A549 (cell line): ENCODE measurements around the gene POLD2. TPM values are rescaled to one million over a fixed set of nuclear protein-coding genes. Genes with fewer than 3 reads are reported as not detected.

Experiments used
- ATAC-seq, 2 experiments: fragments of 200-7000 bp in 1 of 2; fragments of >200 bp in 1 of 2; cut with Nextera tagmentation in 1 of 2; cut with Tn5 transposase in 1 of 2; 3 replicates each; pipeline versions ENCODE4 v1.8.0 to v1.9.1; 2018 to 2020; ENCODE audit warnings: mild to moderate bottlenecking in 1 of 2, moderate library complexity in 1 of 2
- CTCF ChIA-PET: fragments of 300-600 bp; sonication (Branson Sonifier 250); formaldehyde crosslinking; extraction: SDS; loops from one replicate; lab custom pipeline; 2021; ENCODE audit warnings: antibody characterized with exemption, inconsistent platforms; lab: Yijun Ruan, JAX
- POLR2A ChIA-PET: fragments of 350-600 bp; formaldehyde crosslinking; extraction: SDS; loops from one replicate; lab custom pipeline; 2021; ENCODE audit warnings: antibody characterized with exemption, inconsistent platforms; lab: Yijun Ruan, JAX
- DNase-seq, 2 experiments: peaks; one replicate each; pipeline versions ENCODE4 v3.0.0 to v3.0.0-alpha.2; 2011 to 2016; ENCODE audit warnings: low read depth in 1 of 2, low spot score in 1 of 2
- FAIRE-seq: peaks from 2 replicates; lab custom pipeline; 2011; peaks lifted over from hg19 to GRCh38; lab: Jason Lieb, UNC
- H3K27ac ChIP-seq, 2 experiments: fragments of >200 bp; sonication (Bioruptor Twin); formaldehyde crosslinking; 3 replicates each; pipeline ENCODE4 v1.5.1; 2016 to 2017
- H3K4me1 ChIP-seq: fragments of >200 bp; sonication (Bioruptor Twin); formaldehyde crosslinking; 3 replicates; pipeline ENCODE4 v1.6.1; 2016
- H3K4me2 ChIP-seq: fragments of >200 bp; sonication (Bioruptor Twin); formaldehyde crosslinking; 3 replicates; pipeline ENCODE4 v1.6.1; 2016
- H3K4me3 ChIP-seq: fragments of >200 bp; sonication (Bioruptor Twin); formaldehyde crosslinking; 3 replicates; pipeline ENCODE4 v1.5.1; 2016
- H3K9me3 ChIP-seq: fragments of >200 bp; sonication (Bioruptor Twin); formaldehyde crosslinking; 3 replicates; pipeline ENCODE4 v1.6.1; 2016
- ATOH8 ChIP-seq: fragments of 250-450 bp; sonication (Bioruptor Pico); IDR thresholded peaks from 2 replicates; pipeline ENCODE4 v1.5.0; 2020; ENCODE audit warnings: low read depth, mild to moderate bottlenecking, moderate library complexity
- BHLHE40 ChIP-seq: IDR thresholded peaks from 2 replicates; pipeline ENCODE4 v1.6.1; 2012; ENCODE audit warnings: low read depth, low read length, inconsistent platforms
- CBX8 ChIP-seq: fragments of 200-600 bp; sonication (generic); IDR thresholded peaks from 2 replicates; pipeline ENCODE4 v1.6.1; 2016
- CHD4 ChIP-seq: fragments of 200-600 bp; sonication (generic); IDR thresholded peaks from 2 replicates; pipeline ENCODE4 v1.6.1; 2016; ENCODE audit warnings: antibody characterized with exemption, mild to moderate bottlenecking, borderline replicate concordance
- EHMT2 ChIP-seq: fragments of 200-600 bp; sonication (generic); IDR thresholded peaks from 2 replicates; pipeline ENCODE4 v1.6.1; 2016; ENCODE audit warnings: antibody characterized with exemption, low read depth, mild to moderate bottlenecking, moderate library complexity
- ELK1 ChIP-seq: fragments of 150-350 bp; IDR thresholded peaks from 2 replicates; pipeline ENCODE4 v1.6.1; 2014; ENCODE audit warnings: low read depth, mild to moderate bottlenecking, low read length
- EP300 ChIP-seq, 2 experiments: fragments of >200 bp; sonication (Bioruptor Twin); formaldehyde crosslinking; IDR thresholded peaks; 2 replicates in 1 of 2; 3 replicates in 1 of 2; pipeline ENCODE4 v1.6.1; 2016 to 2017
- FOSB ChIP-seq: fragments of 250-450 bp; sonication (Bioruptor Pico); IDR thresholded peaks from 2 replicates; pipeline ENCODE4 v1.5.0; 2020; ENCODE audit warnings: mild to moderate bottlenecking, moderate library complexity
- FOSL2 ChIP-seq, 2 experiments: fragments of 450-650 bp in 1 of 2; fragments of >200 bp in 1 of 2; sonication (Bioruptor Twin) in 1 of 2; formaldehyde crosslinking; IDR thresholded peaks; 2 replicates each; pipeline versions ENCODE4 v1.5.0 to v1.6.1; 2016 to 2020; ENCODE audit warnings: mild to moderate bottlenecking in 1 of 2, moderate library complexity in 1 of 2
- FOXS1 ChIP-seq: fragments of 250-450 bp; sonication (Bioruptor Pico); IDR thresholded peaks from 2 replicates; pipeline ENCODE4 v1.5.0; 2020; ENCODE audit warnings: mild to moderate bottlenecking, moderate library complexity
- HDAC2 ChIP-seq: fragments of 200-600 bp; sonication (generic); IDR thresholded peaks from 2 replicates; pipeline ENCODE4 v1.6.1; 2016
- HES2 ChIP-seq: fragments of >200 bp; sonication (Bioruptor Twin); formaldehyde crosslinking; IDR thresholded peaks from 2 replicates; pipeline ENCODE4 v1.6.1; 2016
- HMGXB4 ChIP-seq: fragments of 250-450 bp; sonication (Bioruptor Pico); IDR thresholded peaks from 2 replicates; pipeline ENCODE4 v1.5.0; 2021; ENCODE audit warnings: mild to moderate bottlenecking, moderate library complexity, borderline replicate concordance
- HOXA7 ChIP-seq: fragments of 250-450 bp; sonication (Bioruptor Pico); IDR thresholded peaks from 2 replicates; pipeline ENCODE4 v1.5.0; 2020; ENCODE audit warnings: mild to moderate bottlenecking, moderate library complexity
- HOXB13 ChIP-seq: fragments of 250-450 bp; sonication (Bioruptor Pico); IDR thresholded peaks from 2 replicates; pipeline ENCODE4 v1.5.0; 2020; ENCODE audit warnings: low read depth, mild to moderate bottlenecking, moderate library complexity
- HOXB5 ChIP-seq: fragments of 250-450 bp; sonication (Bioruptor Pico); IDR thresholded peaks from 2 replicates; pipeline ENCODE4 v1.5.0; 2020; ENCODE audit warnings: mild to moderate bottlenecking, moderate library complexity
- JUN ChIP-seq, 2 experiments: fragments of >200 bp; sonication (Bioruptor Twin); formaldehyde crosslinking; IDR thresholded peaks; 2 replicates in 1 of 2; 3 replicates in 1 of 2; pipeline ENCODE4 v1.6.1; 2016 to 2017
- KDM1A ChIP-seq: fragments of 200-600 bp; sonication (generic); IDR thresholded peaks from 2 replicates; pipeline ENCODE4 v1.6.1; 2016; ENCODE audit warnings: low read depth, mild to moderate bottlenecking
- KDM5A ChIP-seq: fragments of 200-600 bp; sonication (generic); IDR thresholded peaks from 2 replicates; pipeline ENCODE4 v1.6.1; 2016; ENCODE audit warnings: antibody characterized with exemption, mild to moderate bottlenecking
- MAX ChIP-seq: IDR thresholded peaks from 2 replicates; pipeline ENCODE4 v1.6.1; 2012
- MAZ ChIP-seq: fragments of 150-350 bp; IDR thresholded peaks from 2 replicates; pipeline ENCODE4 v1.6.1; 2014; ENCODE audit warnings: antibody characterized with exemption, low read depth, low read length, borderline replicate concordance
- POLR2A ChIP-seq: IDR thresholded peaks from 2 replicates; pipeline ENCODE4 v1.6.1; 2012; ENCODE audit warnings: mild to moderate bottlenecking, low read length
- RAD21 ChIP-seq, 2 experiments: fragments of >200 bp in 1 of 2; sonication (Bioruptor Twin) in 1 of 2; formaldehyde crosslinking in 1 of 2; IDR thresholded peaks in 1 of 2; conservative IDR thresholded peaks in 1 of 2; 2 replicates in 1 of 2; 3 replicates in 1 of 2; pipeline ENCODE4 v1.6.1; 2012 to 2018; ENCODE audit warnings: inconsistent platforms in 1 of 2
- RCOR1 ChIP-seq: fragments of 150-350 bp; IDR thresholded peaks from 2 replicates; pipeline ENCODE4 v1.6.1; 2014; ENCODE audit warnings: antibody characterized with exemption, low read length, low read depth
- SREBF2 ChIP-seq: fragments of 450-650 bp; IDR thresholded peaks from 2 replicates; pipeline ENCODE4 v1.6.1; 2014; ENCODE audit warnings: mild to moderate bottlenecking, moderate library complexity
- TP53 ChIP-seq: fragments of 250-450 bp; sonication (Bioruptor Pico); IDR thresholded peaks from 2 replicates; pipeline ENCODE4 v1.5.0; 2021; ENCODE audit warnings: mild to moderate bottlenecking, moderate library complexity
- ZSCAN20 ChIP-seq: fragments of 250-450 bp; sonication (Bioruptor Pico); IDR thresholded peaks from 2 replicates; pipeline ENCODE4 v1.8.0; 2022; ENCODE audit warnings: mild to moderate bottlenecking, moderate library complexity
- WGBS: methylation state at CpG from one replicate; pipeline ENCODE4 v1.1.6; 2017; ENCODE audit errors: missing lambda C conversion rate; 5-methylcytosine and 5-hydroxymethylcytosine counted together
- polyA plus RNA-seq, 4 experiments: library from polyadenylated mRNA; depleted of rRNA in 3 of 4; stranded (reverse); fragments of >200 nt; fragmentation: RNase III in 1 of 4; extraction: RNeasy Plus Mini Kit Qiagen cat#74134 plus additional on column Dnase treatment in 1 of 4; gene quantifications; 2 replicates in 3 of 4; 3 replicates in 1 of 4; pipeline ENCODE4 v1.2.3, GENCODE V29; 2011 to 2017

Gene POLD2
- polyA plus RNA-seq, 2 of the 4 experiments (the other 2 are of a cell fraction) = 126 to 138 TPM

- CTCF ChIA-PET = interaction anchor here (1.0 to 3.7 kb wide), 4 partner anchors 14 to 33 kb away, joined by 3 to 14 read pairs (median 4); no protein-coding TSS in a partner anchor
- H3K9me3 ChIP-seq = no peaks in the 10 kb centered on the region
- H3K4me2 ChIP-seq = no peak overlapping the region
- no peak for TF ChIP-seq SREBF2
- TF ChIP-seq HOXB5 (CRISPR knock-in tag) = no peak
- no peak for TF ChIP-seq EP300 (IDR thresholded peaks at IDR 0.05)
- TF ChIP-seq ELK1 = no peak
- TF ChIP-seq FOSL2 (IDR thresholded peaks at IDR 0.05) = no peak
- no peak for TF ChIP-seq FOSL2 (CRISPR knock-in tag; IDR thresholded peaks at IDR 0.05)
- no peak for TF ChIP-seq KDM5A
- TF ChIP-seq MAX = no peak
- no peak for TF ChIP-seq HES2
- 76% methylated on average over 17 of the region's 18 CpGs for WGBS
- no peak overlapping the region for H3K27ac ChIP-seq
- POLR2A ChIA-PET = no interaction called here
- ATAC-seq = no peak
- H3K4me1 ChIP-seq = no peaks in the 10 kb centered on the region
- no peak for DNase-seq
- H3K4me3 ChIP-seq = no peak overlapping the region
- FAIRE-seq = no peak
Observed at GRCh38 chr7:44149571-44150465, 26.5 kb upstream of the POLD2 start.

GRCh38 chr7:44148961-44149536 lies 25.7 kb upstream of the POLD2 start:
- POLR2A ChIA-PET = no interaction called here

More at GRCh38 chr7:44148961-44149536, 25.7 kb upstream of the POLD2 start:
- no peak for TF ChIP-seq FOSB (CRISPR knock-in tag)
- TF ChIP-seq EHMT2 = no peak
- no peak for TF ChIP-seq RAD21 (conservative IDR thresholded peaks at IDR 0.05 in 1 of 2, IDR thresholded peaks at IDR 0.05 in 1 of 2)
- no peak for TF ChIP-seq FOXS1 (CRISPR knock-in tag)
- TF ChIP-seq TP53 (CRISPR knock-in tag) = no peak
- no peak for TF ChIP-seq HOXB5 (CRISPR knock-in tag)
- no peak for TF ChIP-seq ZSCAN20 (CRISPR knock-in tag)
- TF ChIP-seq RCOR1 = no peak
- TF ChIP-seq HOXA7 = no peak
- no peak for TF ChIP-seq ATOH8
- TF ChIP-seq KDM1A = no peak
- no peak for TF ChIP-seq CBX8
- no peak for TF ChIP-seq HDAC2
- TF ChIP-seq BHLHE40 = no peak
- no peak for TF ChIP-seq HOXB13 (CRISPR knock-in tag)
- no peak for TF ChIP-seq JUN (IDR thresholded peaks at IDR 0.05)
- TF ChIP-seq HMGXB4 (CRISPR knock-in tag) = no peak
- no peak for TF ChIP-seq CHD4
- no peak for TF ChIP-seq POLR2A
- no peak for TF ChIP-seq MAZ
- TF ChIP-seq, all 56 proteins: peak for 0
- no peak for FAIRE-seq
- Histone ChIP-seq H3K4me1 (no peaks in the 10 kb centered on the region), H3K4me3 (no peak overlapping the region), H3K9me3 (no peaks in the 10 kb centered on the region), H3K27ac (no peak overlapping the region), H3K4me2 (no peak overlapping the region)
- CTCF ChIA-PET = interaction anchor here (1.9 to 3.7 kb wide), 2 partner anchors 18 to 89 kb away, joined by 3 to 14 read pairs; no protein-coding TSS in a partner anchor
- no peak for DNase-seq
- ATAC-seq = no peak
- 51% methylated on average over 9 of the region's 9 CpGs for WGBS
